Measurements from ENCODE around the gene ZNF524. TPM values are rescaled to one million over a fixed set of nuclear protein-coding genes. Genes with fewer than 3 reads are reported as not detected.
A peak's percentile ranks its signal among the peaks of the same experiment; 100 is the strongest.

Gene ZNF524
- total RNA-seq, 2 donors from 2014 or later = 30.2 to 54.8 TPM

DNA sequence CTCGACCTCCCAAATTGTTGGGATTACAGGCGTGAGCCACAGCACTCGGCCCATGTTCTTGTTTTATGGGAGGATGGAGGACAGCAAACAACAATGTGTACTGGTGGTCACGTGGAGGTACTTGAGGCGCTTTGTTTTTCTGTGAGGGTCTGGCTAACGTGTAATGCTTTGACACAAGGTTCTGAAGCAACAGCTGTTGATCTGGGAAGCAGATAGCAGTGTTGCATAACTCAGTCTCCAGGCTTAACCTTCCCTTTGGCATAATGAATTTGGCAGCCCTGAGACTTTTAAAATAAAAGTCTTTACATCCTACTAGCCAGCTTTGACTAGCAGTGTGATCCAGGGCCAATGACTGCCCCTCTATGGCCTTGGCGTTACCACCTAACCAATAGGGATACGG is 33.8 kb downstream of the ZNF524 start:
- TF ChIP-seq POLR2AphosphoS5 (IDR thresholded peaks at IDR 0.05) (no peak), POLR2A (IDR thresholded peaks at IDR 0.05) (no peak)
- TF ChIP-seq, protein P1, sequence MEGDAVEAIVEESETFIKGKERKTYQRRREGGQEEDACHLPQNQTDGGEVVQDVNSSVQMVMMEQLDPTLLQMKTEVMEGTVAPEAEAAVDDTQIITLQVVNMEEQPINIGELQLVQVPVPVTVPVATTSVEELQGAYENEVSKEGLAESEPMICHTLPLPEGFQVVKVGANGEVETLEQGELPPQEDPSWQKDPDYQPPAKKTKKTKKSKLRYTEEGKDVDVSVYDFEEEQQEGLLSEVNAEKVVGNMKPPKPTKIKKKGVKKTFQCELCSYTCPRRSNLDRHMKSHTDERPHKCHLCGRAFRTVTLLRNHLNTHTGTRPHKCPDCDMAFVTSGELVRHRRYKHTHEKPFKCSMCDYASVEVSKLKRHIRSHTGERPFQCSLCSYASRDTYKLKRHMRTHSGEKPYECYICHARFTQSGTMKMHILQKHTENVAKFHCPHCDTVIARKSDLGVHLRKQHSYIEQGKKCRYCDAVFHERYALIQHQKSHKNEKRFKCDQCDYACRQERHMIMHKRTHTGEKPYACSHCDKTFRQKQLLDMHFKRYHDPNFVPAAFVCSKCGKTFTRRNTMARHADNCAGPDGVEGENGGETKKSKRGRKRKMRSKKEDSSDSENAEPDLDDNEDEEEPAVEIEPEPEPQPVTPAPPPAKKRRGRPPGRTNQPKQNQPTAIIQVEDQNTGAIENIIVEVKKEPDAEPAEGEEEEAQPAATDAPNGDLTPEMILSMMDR (IDR thresholded peaks at IDR 0.05) = no peak
- Histone ChIP-seq H3K4me3 (no peak overlapping the region), H3K4me1 (replicated peaks) (peaks cover 12% of the 10 kb centered on the region), H3K36me3 (no peaks in the 10 kb centered on the region), H3K27ac (peak overlapping the region in 1 of 2 donors; percentile 93), H3K9me3 (no peaks in the 10 kb centered on the region), H3K27me3 (replicated peaks; ENCODE audit: insufficient read depth) (no peaks in the 10 kb centered on the region)
- DNase-seq (ENCODE audit: low spot score) = no peak
- WGBS = 67% methylated on average over 8 of the region's 8 CpGs
- intact Hi-C loops (cut with DNase I) = loop anchor here (2.0 kb wide), 1 partner anchor 117 kb away; no protein-coding TSS in a partner anchor

DNA sequence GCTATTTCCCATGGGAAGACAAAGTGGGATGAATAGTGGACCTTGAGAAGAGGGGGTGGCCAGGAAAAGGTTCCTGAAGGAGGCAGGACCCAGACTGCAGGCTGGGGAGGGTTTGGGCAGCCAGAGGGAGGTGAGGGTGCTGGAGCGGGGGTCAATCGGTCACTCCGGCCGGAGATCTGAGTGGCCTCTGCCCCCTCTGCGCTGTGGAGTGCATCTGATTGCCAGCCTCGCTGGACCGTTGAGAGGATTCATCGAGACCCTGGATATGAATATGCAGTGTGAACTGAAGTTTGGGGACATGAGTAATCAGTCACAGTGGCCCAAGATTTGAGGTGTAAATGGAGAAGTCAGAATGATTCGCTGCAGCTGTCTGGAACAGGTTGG is 35.2 kb downstream of the ZNF524 start:
- H3K27ac ChIP-seq = peak overlapping the region; percentile 93 to 96
- no peaks in the 10 kb centered on the region for H3K36me3 ChIP-seq
- 4% methylated on average over 9 of the region's 9 CpGs for WGBS
- peak overlapping the region; percentile 94 to 99 for H3K4me3 ChIP-seq
- TF ChIP-seq POLR2AphosphoS5 (IDR thresholded peaks at IDR 0.05) (no peak), POLR2A (IDR thresholded peaks at IDR 0.05) (no peak)
- TF ChIP-seq, protein P1 (IDR thresholded peaks at IDR 0.05) = no peak
- intact Hi-C loops (cut with DNase I) = no loop called here
- no peak for DNase-seq (ENCODE audit: low spot score)
- peaks cover 18% of the 10 kb centered on the region for H3K4me1 ChIP-seq (replicated peaks)
- no peaks in the 10 kb centered on the region for H3K27me3 ChIP-seq (replicated peaks; ENCODE audit: insufficient read depth)
- no peaks in the 10 kb centered on the region for H3K9me3 ChIP-seq

DNA sequence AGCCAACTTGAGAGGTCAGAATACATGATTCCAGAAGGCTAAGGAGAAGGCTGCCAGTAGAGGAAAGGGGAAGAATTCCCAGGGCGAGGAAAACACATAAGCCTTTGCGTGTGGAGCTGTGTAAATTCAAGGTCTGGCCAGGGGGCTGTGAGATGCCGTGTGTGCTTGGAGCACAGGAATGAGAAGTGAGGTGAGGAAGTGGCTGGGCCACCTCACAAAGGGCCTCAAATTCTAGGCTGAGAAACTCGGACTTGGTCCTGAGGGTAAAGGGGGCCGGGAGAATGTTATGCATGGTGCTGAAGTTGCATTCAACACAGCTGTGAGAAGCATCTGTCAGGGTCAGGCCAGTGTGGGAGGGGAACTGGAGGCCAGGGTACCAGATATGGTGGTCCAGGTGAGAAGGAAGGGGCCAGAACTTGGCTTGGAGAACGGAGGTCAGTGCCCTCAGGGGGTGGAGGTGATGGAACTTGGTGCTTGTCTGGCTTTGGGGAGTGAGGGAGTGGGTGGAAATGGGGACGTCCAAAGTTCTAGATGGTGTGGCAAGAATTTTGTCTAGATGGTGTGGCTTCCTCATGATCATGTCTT is 35.9 kb downstream of the ZNF524 start:
- no peak for TF ChIP-seq POLR2AphosphoS5 (IDR thresholded peaks at IDR 0.05)
- TF ChIP-seq, protein P1 (IDR thresholded peaks at IDR 0.05) = no peak
- DNase-seq (ENCODE audit: low spot score) = no peak

DNA sequence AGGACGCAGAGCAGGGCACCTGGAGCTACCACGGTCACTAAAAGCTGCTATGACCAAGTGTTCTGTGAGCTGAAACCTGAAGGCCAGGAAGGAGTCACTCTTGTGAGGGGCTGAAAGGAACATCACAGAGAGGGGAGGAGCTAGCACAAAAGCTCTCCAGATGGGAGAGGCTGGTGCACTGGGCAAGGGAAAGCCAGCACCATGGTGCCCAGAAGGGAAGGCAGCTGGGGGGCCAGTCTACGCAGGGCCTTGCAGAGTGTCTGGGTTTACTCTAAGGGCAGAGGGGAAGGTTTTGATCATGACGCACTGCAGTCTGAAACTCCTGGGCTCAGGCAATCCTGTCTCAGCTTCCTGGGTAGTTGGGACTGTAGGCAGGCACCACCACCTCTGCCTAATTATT is 36.6 kb downstream of the ZNF524 start:
- H3K27ac ChIP-seq = no peak overlapping the region
- no peaks in the 10 kb centered on the region for H3K36me3 ChIP-seq
- no peak for TF ChIP-seq POLR2AphosphoS5 (IDR thresholded peaks at IDR 0.05)
- TF ChIP-seq POLR2A (IDR thresholded peaks at IDR 0.05) = no peak
- TF ChIP-seq, protein P1 (IDR thresholded peaks at IDR 0.05) = no peak
- H3K4me3 ChIP-seq = no peak overlapping the region
- H3K4me1 ChIP-seq (replicated peaks) = peaks cover 21% of the 10 kb centered on the region
- intact Hi-C loops (cut with DNase I) = no loop called here
- WGBS = 85% methylated on average over 4 of the region's 4 CpGs
- no peaks in the 10 kb centered on the region for H3K27me3 ChIP-seq (replicated peaks; ENCODE audit: insufficient read depth)
- H3K9me3 ChIP-seq = no peaks in the 10 kb centered on the region
- DNase-seq (ENCODE audit: low spot score) = no peak

More for the DNA sequence above, 35.9 kb downstream of the ZNF524 start:
- intact Hi-C loops (cut with DNase I) = no loop called here
- Histone ChIP-seq H3K4me1 (replicated peaks) (peaks cover 21% of the 10 kb centered on the region), H3K27me3 (replicated peaks; ENCODE audit: insufficient read depth) (no peaks in the 10 kb centered on the region), H3K36me3 (no peaks in the 10 kb centered on the region), H3K4me3 (peak overlapping the region; percentile 94 to 99), H3K9me3 (no peaks in the 10 kb centered on the region), H3K27ac (peak overlapping the region; percentile 93 to 96)
- WGBS = 59% methylated on average over 7 of the region's 7 CpGs

DNA sequence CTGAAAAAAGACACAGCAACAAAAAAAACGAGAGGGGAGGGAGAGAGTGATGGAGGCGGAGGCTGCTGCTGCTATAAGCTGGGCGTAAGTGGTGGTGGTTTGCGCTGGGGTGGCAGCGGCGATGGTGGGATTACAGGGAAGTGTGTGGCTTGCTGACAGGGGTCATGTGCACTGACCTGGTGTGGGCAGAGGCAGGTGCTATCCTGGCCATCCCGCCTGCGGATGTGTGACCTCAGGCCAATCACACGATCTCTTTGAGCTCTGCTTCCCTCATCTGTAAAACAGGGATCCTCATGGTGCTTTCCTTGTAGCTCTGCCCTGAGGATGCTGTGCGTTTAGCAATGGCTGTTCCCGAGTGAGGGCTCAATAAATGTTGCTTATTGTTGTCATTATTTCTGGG is 37.4 kb downstream of the ZNF524 start:
- Histone ChIP-seq H3K4me3 (no peak overlapping the region), H3K4me1 (replicated peaks) (peaks cover 22% of the 10 kb centered on the region), H3K27ac (no peak overlapping the region), H3K27me3 (replicated peaks; ENCODE audit: insufficient read depth) (no peaks in the 10 kb centered on the region), H3K9me3 (no peaks in the 10 kb centered on the region), H3K36me3 (no peaks in the 10 kb centered on the region)
- 74% methylated on average over 11 of the region's 11 CpGs for WGBS
- intact Hi-C loops (cut with DNase I) = no loop called here
- DNase-seq (ENCODE audit: low spot score) = no peak
- TF ChIP-seq POLR2A (IDR thresholded peaks at IDR 0.05) (no peak), POLR2AphosphoS5 (IDR thresholded peaks at IDR 0.05) (no peak)
- TF ChIP-seq, protein P1 (IDR thresholded peaks at IDR 0.05) = no peak

Measured in prostate gland (tissue), 2 donors.